ENCODE results near the gene EVI5.

Gene EVI5

GRCh38 chr1:92817986-92818764 lies 33.3 kb upstream of the EVI5 start:
- H3K4me3 ChIP-seq (ENCODE audit: extremely low read depth, insufficient read depth, low read length, poor library complexity, severe bottlenecking): no peak overlapping the region
- peaks cover 5% of the 10 kb centered on the region for H3K4me1 ChIP-seq (ENCODE audit: control insufficient read depth, insufficient read depth, low read length, poor library complexity, severe bottlenecking)
- no peak overlapping the region for H3K27ac ChIP-seq (ENCODE audit: low read depth, low read length, severe bottlenecking)
- H3K9me3 ChIP-seq (ENCODE audit: control insufficient read depth, low read length): no peaks in the 10 kb centered on the region
- WGBS, 2 experiments (ENCODE audit: insufficient coverage in 2 of 2): 92 to 100% methylated on average over 2 of the region's 3 CpGs
- no peaks in the 10 kb centered on the region for H3K36me3 ChIP-seq (ENCODE audit: control insufficient read depth, insufficient read depth, low read length)

DNA sequence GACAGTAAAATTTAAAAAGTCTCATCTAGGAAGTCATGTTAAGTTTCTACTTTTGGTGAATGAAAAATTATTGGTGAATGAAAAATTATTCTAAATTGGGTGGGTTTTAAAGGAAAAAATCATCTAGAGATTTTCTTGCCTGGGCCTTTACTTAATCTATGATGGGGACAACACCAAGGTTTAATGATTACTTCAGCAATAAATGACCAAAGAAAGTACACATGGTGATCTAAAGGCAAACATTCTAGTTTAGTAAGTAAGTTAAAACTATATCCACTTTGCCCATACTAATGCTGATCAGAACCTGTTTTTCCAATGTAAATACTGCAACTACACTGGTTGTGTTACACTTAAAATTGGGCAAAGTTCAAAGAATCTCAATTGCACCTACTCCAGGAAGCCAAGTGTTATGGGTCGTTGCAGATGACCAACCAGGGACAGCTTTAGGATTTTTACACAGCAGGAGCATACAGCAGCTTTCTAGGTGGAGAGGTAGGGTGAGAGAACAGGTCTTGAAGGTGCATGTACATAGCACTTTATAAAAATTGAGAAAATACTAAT lies 32.3 kb upstream of the EVI5 start:
- H3K27ac ChIP-seq (ENCODE audit: low read depth, low read length, severe bottlenecking): no peak overlapping the region
- no peaks in the 10 kb centered on the region for H3K9me3 ChIP-seq (ENCODE audit: control insufficient read depth, low read length)
- peaks cover 5% of the 10 kb centered on the region for H3K4me1 ChIP-seq (ENCODE audit: control insufficient read depth, insufficient read depth, low read length, poor library complexity, severe bottlenecking)
- 100% methylated on average over 1 of the region's 1 CpG for WGBS, 2 experiments (ENCODE audit: insufficient coverage in 2 of 2)
- no peaks in the 10 kb centered on the region for H3K36me3 ChIP-seq (ENCODE audit: control insufficient read depth, insufficient read depth, low read length)
- no peak overlapping the region for H3K4me3 ChIP-seq (ENCODE audit: extremely low read depth, insufficient read depth, low read length, poor library complexity, severe bottlenecking)

GRCh38 chr1:92816732-92817131 lies 31.8 kb upstream of the EVI5 start:
- H3K36me3 ChIP-seq (ENCODE audit: control insufficient read depth, insufficient read depth, low read length): no peaks in the 10 kb centered on the region
- no peak overlapping the region for H3K4me3 ChIP-seq (ENCODE audit: extremely low read depth, insufficient read depth, low read length, poor library complexity, severe bottlenecking)
- 78 to 100% methylated on average over 1 of the region's 2 CpGs for WGBS, 2 experiments (ENCODE audit: insufficient coverage in 2 of 2)
- H3K4me1 ChIP-seq (ENCODE audit: control insufficient read depth, insufficient read depth, low read length, poor library complexity, severe bottlenecking): peaks cover 5% of the 10 kb centered on the region
- H3K9me3 ChIP-seq (ENCODE audit: control insufficient read depth, low read length): no peaks in the 10 kb centered on the region
- H3K27ac ChIP-seq (ENCODE audit: low read depth, low read length, severe bottlenecking): no peak overlapping the region

- Histone ChIP-seq H3K9me3 (ENCODE audit: control insufficient read depth, low read length) (no peaks in the 10 kb centered on the region), H3K27ac (ENCODE audit: low read depth, low read length, severe bottlenecking) (no peak overlapping the region), H3K36me3 (ENCODE audit: control insufficient read depth, insufficient read depth, low read length) (no peaks in the 10 kb centered on the region), H3K4me3 (ENCODE audit: extremely low read depth, insufficient read depth, low read length, poor library complexity, severe bottlenecking) (no peak overlapping the region), H3K4me1 (ENCODE audit: control insufficient read depth, insufficient read depth, low read length, poor library complexity, severe bottlenecking) (peaks cover 7% of the 10 kb centered on the region)
Measured at GRCh38 chr1:92808381-92808780, 23.5 kb upstream of the EVI5 start.

DNA sequence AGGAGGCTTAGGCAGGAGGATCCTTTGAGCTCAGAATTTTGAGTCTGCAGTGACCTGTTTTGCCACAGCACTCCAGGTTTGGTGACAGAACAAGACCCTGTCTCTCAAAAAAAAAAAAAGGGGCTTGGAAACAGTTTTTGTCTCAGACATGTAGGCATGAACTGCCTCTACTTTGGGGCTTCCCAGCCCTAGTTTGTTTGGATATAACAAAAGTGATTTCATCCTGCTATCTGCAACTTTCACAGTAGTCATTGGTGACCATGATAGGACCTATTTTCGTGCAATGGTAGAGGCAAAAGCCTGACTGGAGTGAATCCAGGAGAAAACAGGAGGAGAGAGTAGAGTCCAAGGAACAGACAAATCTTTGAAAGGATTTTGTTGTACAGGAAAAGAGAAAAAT lies 20.3 kb upstream of the EVI5 start:
- H3K27ac ChIP-seq (ENCODE audit: low read depth, low read length, severe bottlenecking): peak overlapping the region; percentile 94
- 94 to 100% methylated on average over 1 of the region's 1 CpG for WGBS, 2 experiments (ENCODE audit: insufficient coverage in 2 of 2)

GRCh38 chr1:92804721-92805201 lies 19.9 kb upstream of the EVI5 start:
- Histone ChIP-seq H3K4me3 (ENCODE audit: extremely low read depth, insufficient read depth, low read length, poor library complexity, severe bottlenecking) (no peak overlapping the region), H3K27ac (ENCODE audit: low read depth, low read length, severe bottlenecking) (peak overlapping the region; percentile 94)
- 55 to 75% methylated on average over 5 to 7 of the region's 7 CpGs for WGBS, 2 experiments (ENCODE audit: insufficient coverage in 2 of 2)

More for the DNA sequence above, 20.3 kb upstream of the EVI5 start:
- no peaks in the 10 kb centered on the region for H3K36me3 ChIP-seq (ENCODE audit: control insufficient read depth, insufficient read depth, low read length)
- H3K9me3 ChIP-seq (ENCODE audit: control insufficient read depth, low read length): no peaks in the 10 kb centered on the region
- H3K4me1 ChIP-seq (ENCODE audit: control insufficient read depth, insufficient read depth, low read length, poor library complexity, severe bottlenecking): peaks cover 5% of the 10 kb centered on the region
- no peak overlapping the region for H3K4me3 ChIP-seq (ENCODE audit: extremely low read depth, insufficient read depth, low read length, poor library complexity, severe bottlenecking)

DNA sequence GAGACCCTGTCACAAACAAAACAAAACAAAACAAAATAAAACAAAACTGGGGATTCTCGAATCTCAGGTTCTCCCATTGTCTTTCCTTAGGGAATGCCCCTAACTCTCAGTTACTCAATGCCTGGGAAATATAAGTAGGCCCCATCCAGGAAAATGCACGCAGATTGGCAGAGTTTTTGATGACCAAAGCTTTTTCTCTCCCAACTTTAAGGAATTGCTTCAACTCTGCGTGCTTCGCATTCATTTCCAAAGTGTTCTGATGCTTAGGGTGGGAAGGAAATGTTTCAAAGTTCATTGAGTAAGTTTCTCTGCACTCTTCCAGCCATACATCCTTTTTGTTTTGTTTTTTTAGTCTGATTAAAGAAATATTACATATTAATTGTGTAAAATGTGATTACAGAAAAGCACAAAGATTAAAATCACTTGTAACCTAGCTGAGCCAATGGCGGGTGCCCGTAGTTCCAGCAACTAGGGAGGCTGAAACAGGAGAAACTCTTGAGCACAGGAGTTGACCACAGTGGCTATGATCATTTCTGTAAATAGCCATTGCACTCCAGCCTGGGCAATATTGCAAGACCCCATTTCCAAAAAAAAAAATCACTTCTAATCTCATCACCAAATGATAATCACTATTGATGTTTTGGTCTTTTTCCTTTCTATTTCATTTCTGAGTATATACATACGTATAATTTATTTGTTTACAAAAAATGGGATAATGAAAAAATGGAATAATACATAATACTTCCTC lies 18.4 kb upstream of the EVI5 start:
- WGBS, 2 experiments (ENCODE audit: insufficient coverage in 2 of 2): 89 to 92% methylated on average over 1 to 5 of the region's 7 CpGs

More at GRCh38 chr1:92804721-92805201, 19.9 kb upstream of the EVI5 start:
- Histone ChIP-seq H3K4me1 (ENCODE audit: control insufficient read depth, insufficient read depth, low read length, poor library complexity, severe bottlenecking) (peaks cover 4% of the 10 kb centered on the region), H3K36me3 (ENCODE audit: control insufficient read depth, insufficient read depth, low read length) (no peaks in the 10 kb centered on the region), H3K9me3 (ENCODE audit: control insufficient read depth, low read length) (no peaks in the 10 kb centered on the region)

DNA sequence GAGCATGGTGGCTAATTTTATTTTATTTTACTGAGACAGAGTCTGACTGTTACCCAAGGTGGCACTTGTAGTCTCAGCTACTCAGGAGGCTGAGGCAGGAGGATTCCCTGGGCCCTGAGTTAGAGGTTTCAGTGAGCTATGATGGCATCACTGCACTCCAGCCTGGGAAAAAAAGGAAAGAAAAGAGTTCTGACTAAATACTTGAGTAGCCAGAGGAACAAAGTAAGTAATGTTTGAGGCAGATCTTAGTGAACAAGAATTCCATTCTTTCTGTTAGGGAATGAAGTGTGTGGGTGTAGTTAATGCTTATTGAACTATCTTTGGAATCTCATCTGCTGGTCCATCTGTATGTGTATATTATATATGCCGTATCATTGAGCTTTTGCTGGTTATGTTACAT lies 13.1 kb upstream of the EVI5 start:
- no peak overlapping the region for H3K27ac ChIP-seq (ENCODE audit: low read depth, low read length, severe bottlenecking)
- no peaks in the 10 kb centered on the region for H3K9me3 ChIP-seq (ENCODE audit: control insufficient read depth, low read length)
- H3K36me3 ChIP-seq (ENCODE audit: control insufficient read depth, insufficient read depth, low read length): no peaks in the 10 kb centered on the region
- no peaks in the 10 kb centered on the region for H3K4me1 ChIP-seq (ENCODE audit: control insufficient read depth, insufficient read depth, low read length, poor library complexity, severe bottlenecking)
- no CpG with 5 or more reads among the region's 1 CpG for WGBS, 2 experiments (ENCODE audit: insufficient coverage in 2 of 2)
- no peak overlapping the region for H3K4me3 ChIP-seq (ENCODE audit: extremely low read depth, insufficient read depth, low read length, poor library complexity, severe bottlenecking)

More for the DNA sequence above, 18.4 kb upstream of the EVI5 start:
- no peaks in the 10 kb centered on the region for H3K36me3 ChIP-seq (ENCODE audit: control insufficient read depth, insufficient read depth, low read length)
- no peak overlapping the region for H3K4me3 ChIP-seq (ENCODE audit: extremely low read depth, insufficient read depth, low read length, poor library complexity, severe bottlenecking)
- H3K9me3 ChIP-seq (ENCODE audit: control insufficient read depth, low read length): no peaks in the 10 kb centered on the region
- no peak overlapping the region for H3K27ac ChIP-seq (ENCODE audit: low read depth, low read length, severe bottlenecking)
- H3K4me1 ChIP-seq (ENCODE audit: control insufficient read depth, insufficient read depth, low read length, poor library complexity, severe bottlenecking): peaks cover 4% of the 10 kb centered on the region

DNA sequence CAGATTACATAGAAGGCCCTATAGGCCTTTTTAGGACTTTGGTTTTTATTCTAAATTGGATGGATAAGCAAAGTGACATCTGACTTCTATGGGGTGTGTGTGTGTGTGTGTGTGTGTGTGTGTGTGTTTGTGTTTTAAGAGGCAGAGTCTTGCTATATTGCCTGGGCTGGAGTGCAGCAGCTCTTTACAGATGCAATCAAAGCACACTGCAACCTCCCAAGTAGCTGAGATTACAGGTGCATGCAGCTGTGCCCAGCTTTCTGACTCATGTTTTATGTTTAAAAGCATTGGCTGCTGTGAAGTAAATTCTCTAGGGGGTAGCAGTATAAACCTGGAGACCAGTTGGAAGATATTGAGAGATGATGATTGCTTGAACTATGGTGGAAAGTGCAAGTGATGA lies 12.4 kb upstream of the EVI5 start:
- Histone ChIP-seq H3K4me3 (ENCODE audit: extremely low read depth, insufficient read depth, low read length, poor library complexity, severe bottlenecking) (no peak overlapping the region), H3K9me3 (ENCODE audit: control insufficient read depth, low read length) (no peaks in the 10 kb centered on the region), H3K4me1 (ENCODE audit: control insufficient read depth, insufficient read depth, low read length, poor library complexity, severe bottlenecking) (no peaks in the 10 kb centered on the region), H3K36me3 (ENCODE audit: control insufficient read depth, insufficient read depth, low read length) (no peaks in the 10 kb centered on the region), H3K27ac (ENCODE audit: low read depth, low read length, severe bottlenecking) (no peak overlapping the region)

DNA sequence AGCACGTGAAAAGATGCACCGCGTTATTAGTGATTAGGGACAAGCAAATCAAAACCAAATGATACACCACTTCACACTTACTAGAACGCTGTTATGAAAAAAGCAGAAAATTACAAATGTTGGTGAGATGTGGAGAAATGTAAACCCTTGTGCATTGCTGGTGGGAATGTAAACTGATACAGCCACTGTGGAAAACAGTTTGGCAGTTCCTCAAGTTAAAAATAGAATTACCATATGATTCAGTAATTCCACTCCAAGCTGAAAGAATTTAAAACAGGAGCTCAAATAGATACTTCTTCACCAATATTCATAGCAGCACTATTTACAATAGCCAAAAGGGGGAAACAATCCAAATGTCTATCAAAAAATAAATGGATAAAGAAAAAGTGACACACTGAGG lies 10.3 kb upstream of the EVI5 start:
- 83% methylated on average over 1 of the region's 4 CpGs; no CpG with 5 or more reads in 1 of the 2 experiments for WGBS, 2 experiments (ENCODE audit: insufficient coverage in 2 of 2)
- Histone ChIP-seq H3K36me3 (ENCODE audit: control insufficient read depth, insufficient read depth, low read length) (no peaks in the 10 kb centered on the region), H3K4me3 (ENCODE audit: extremely low read depth, insufficient read depth, low read length, poor library complexity, severe bottlenecking) (no peak overlapping the region)

More for the DNA sequence above, 10.3 kb upstream of the EVI5 start:
- Histone ChIP-seq H3K9me3 (ENCODE audit: control insufficient read depth, low read length) (no peaks in the 10 kb centered on the region), H3K4me1 (ENCODE audit: control insufficient read depth, insufficient read depth, low read length, poor library complexity, severe bottlenecking) (no peaks in the 10 kb centered on the region), H3K27ac (ENCODE audit: low read depth, low read length, severe bottlenecking) (no peak overlapping the region)

Data from mesodermal cell (in vitro differentiated cells).